Cerebellar nuclear complex (tissue), 1 donor: Measurements from ENCODE around the gene BRCC3.
A peak's percentile ranks its signal among the peaks of the same experiment; 100 is the strongest.

Source experiments
- DNase-seq, 2 experiments: peaks; one replicate each; lab custom pipeline; 2025; lab: John Stamatoyannopoulos, UW

The BRCC3 gene

GRCh38 chrX:155070975-155071693, at the start of gene BRCC3, which contains the start of the genes CMC4 and MTCP1:
TSS of gene BRCC3 (plus strand) at chrX:155071508. CDS start at chrX:155071528, 20 bp downstream.
TSS of gene CMC4 (minus strand) at chrX:155071136. CDS start at chrX:155064023, 7,113 bp downstream.
TSS of gene MTCP1 (minus strand) at chrX:155071136. CDS start at chrX:155066010, 5,126 bp downstream.
- DNase-seq = peak in 1 of 2 experiments; percentile 4

GRCh38 chrX:155022585-155022984, 48.7 kb upstream of the BRCC3 start, which contains the start of gene F8:
TSS of gene F8 (minus strand) at chrX:155022723. CDS start at chrX:155022552, 171 bp downstream.
- DNase-seq = no peak

GRCh38 chrX:155023907-155024833, 47.1 kb upstream of the BRCC3 start:
- no peak for DNase-seq

- no peak for DNase-seq
Measured at GRCh38 chrX:155026420-155026726, 44.9 kb upstream of the BRCC3 start.

GRCh38 chrX:155026727-155027508, 44.4 kb upstream of the BRCC3 start, which contains the start of gene FUNDC2:
TSS of gene FUNDC2 (plus strand) at chrX:155026844. CDS start at chrX:155026939, 95 bp downstream.
- DNase-seq = peak in 1 of 2 experiments; percentile 47

- DNase-seq = no peak
Measured at GRCh38 chrX:155027509-155028066, 43.7 kb upstream of the BRCC3 start.

- DNase-seq = no peak
Measured at GRCh38 chrX:155028129-155028528, 43.2 kb upstream of the BRCC3 start.

- no peak for DNase-seq
Measured at GRCh38 chrX:155028877-155029291, 42.4 kb upstream of the BRCC3 start.

- DNase-seq = no peak
Measured at GRCh38 chrX:155031657-155032056, 39.7 kb upstream of the BRCC3 start.

GRCh38 chrX:155035688-155036087, 35.6 kb upstream of the BRCC3 start:
- DNase-seq = no peak

GRCh38 chrX:155046129-155046810, 25.0 kb upstream of the BRCC3 start:
- DNase-seq = no peak

GRCh38 chrX:155046811-155047528, 24.3 kb upstream of the BRCC3 start:
- DNase-seq = no peak

- DNase-seq = no peak
Measured at GRCh38 chrX:155048977-155049619, 22.2 kb upstream of the BRCC3 start.

GRCh38 chrX:155052738-155053498, 18.4 kb upstream of the BRCC3 start:
- DNase-seq = no peak

- no peak for DNase-seq
Measured at GRCh38 chrX:155053656-155054055, 17.7 kb upstream of the BRCC3 start.

- no peak for DNase-seq
Measured at GRCh38 chrX:155054255-155054654, 17.1 kb upstream of the BRCC3 start.

- DNase-seq = no peak
Measured at GRCh38 chrX:155055494-155055893, 15.8 kb upstream of the BRCC3 start.

- no peak for DNase-seq
Measured at GRCh38 chrX:155056471-155056870, 14.8 kb upstream of the BRCC3 start.
